CD4-positive, alpha-beta T cell (primary cell): ENCODE measurements around the gene C2orf42. TPM values are rescaled to one million over a fixed set of nuclear protein-coding genes. Genes with fewer than 3 reads are reported as not detected.
A peak's percentile ranks its signal among the peaks of the same experiment; 100 is the strongest.

ENCODE experiments used
- ATAC-seq: fragments of 200-7000 bp; cut with Tn5 transposase; one replicate; pipeline ENCODE4 v1.10.0; 2022; ENCODE audit warnings: mild to moderate bottlenecking; ENCODE audit not compliant: poor library complexity
- CTCF ChIA-PET: fragments of 350-600 bp; sonication (Branson Sonifier 250); formaldehyde crosslinking; loops from one replicate; lab custom pipeline; 2021; ENCODE audit warnings: antibody characterized with exemption, inconsistent platforms; lab: Charles Lee
- POLR2A ChIA-PET: fragments of 350-600 bp; sonication (Branson Sonifier 250); formaldehyde crosslinking; loops from one replicate; lab custom pipeline; 2021; ENCODE audit warnings: antibody characterized with exemption, inconsistent platforms; lab: Charles Lee
- DNase-seq, 14 experiments: peaks; one replicate each; pipeline ENCODE4 v3.0.0-alpha.2; 2013 to 2020; ENCODE audit warnings: mixed read lengths in 2 of 14
- H3K27ac ChIP-seq, 2 donors: one replicate each; pipeline versions ENCODE4 v1.5.1 to v1.7.0; 2013; ENCODE audit warnings: low read length in 2 of 2, low read depth in 1 of 2, mild to moderate bottlenecking in 1 of 2
- H3K27me3 ChIP-seq, 2 experiments: 1 replicate in 1 of 2; 2 replicates in 1 of 2; pipeline versions ENCODE4 v1.6.1 to v1.7.0; 2013; ENCODE audit warnings: low read length in 2 of 2, control low read depth in 1 of 2, mild to moderate bottlenecking in 1 of 2, moderate library complexity in 1 of 2; ENCODE audit not compliant: insufficient read depth in 2 of 2, control insufficient read depth in 1 of 2
- H3K36me3 ChIP-seq: one replicate; pipeline ENCODE4 v1.6.1; 2013; ENCODE audit warnings: low read length, control low read depth; ENCODE audit not compliant: insufficient read depth
- H3K4me1 ChIP-seq: one replicate; pipeline ENCODE4 v1.6.1; 2013; ENCODE audit warnings: low read length, control low read depth; ENCODE audit not compliant: insufficient read depth
- H3K4me3 ChIP-seq: one replicate; pipeline ENCODE4 v1.5.1; 2013; ENCODE audit warnings: mild to moderate bottlenecking, low read length, moderate library complexity
- H3K9me3 ChIP-seq, 2 experiments: 1 replicate in 1 of 2; 2 replicates in 1 of 2; pipeline versions ENCODE4 v1.6.1 to v1.7.0; 2013; ENCODE audit warnings: low read length in 2 of 2, mild to moderate bottlenecking in 2 of 2, control low read depth in 1 of 2, moderate library complexity in 1 of 2; ENCODE audit not compliant: control insufficient read depth in 1 of 2, insufficient read depth in 1 of 2
- H3K27ac Mint-ChIP-seq: one replicate; pipeline ENCODE4 v1.8.0; 2020; ENCODE audit warnings: mixed read lengths
- H3K27me3 Mint-ChIP-seq: one replicate; pipeline ENCODE4 v1.8.0; 2021; ENCODE audit warnings: mixed read lengths
- H3K36me3 Mint-ChIP-seq: one replicate; pipeline ENCODE4 v1.8.0; 2021; ENCODE audit warnings: low read depth, mixed read lengths
- H3K4me1 Mint-ChIP-seq: one replicate; pipeline ENCODE4 v1.8.0; 2021; ENCODE audit warnings: low read depth, mixed read lengths
- H3K4me3 Mint-ChIP-seq: one replicate; pipeline ENCODE4 v1.8.0; 2020; ENCODE audit warnings: mild to moderate bottlenecking, mixed read lengths
- H3K9me3 Mint-ChIP-seq: one replicate; pipeline ENCODE4 v1.8.0; 2020; ENCODE audit warnings: mixed read lengths
- CTCF ChIP-seq: fragments of 200-600 bp; IDR thresholded peaks from one replicate; pipeline ENCODE4 v1.8.0; 2022; ENCODE audit warnings: antibody characterized with exemption, mild to moderate bottlenecking
- intact Hi-C, 2 experiments: fragments of 100-400 bp; cut with DNase I in 1 of 2; cut with micrococcal nuclease in 1 of 2; formaldehyde crosslinking; loops; one replicate each; pipeline versions ENCODE4 v1.15.1 to v1.9.0; 2023 to 2025; cut with DNase I, micrococcal nuclease
- total RNA-seq, 174 experiments: library from RNA in 2 of 174; stranded (reverse) in 2 of 174; gene quantifications; one replicate each; pipeline ENCODE4 v1.2.3 and lab custom pipeline; 2021 to 2026

C2orf42 gene
- total RNA-seq, 2 experiments from 2014 or later, result 16.9 to 18.4 TPM

DNA sequence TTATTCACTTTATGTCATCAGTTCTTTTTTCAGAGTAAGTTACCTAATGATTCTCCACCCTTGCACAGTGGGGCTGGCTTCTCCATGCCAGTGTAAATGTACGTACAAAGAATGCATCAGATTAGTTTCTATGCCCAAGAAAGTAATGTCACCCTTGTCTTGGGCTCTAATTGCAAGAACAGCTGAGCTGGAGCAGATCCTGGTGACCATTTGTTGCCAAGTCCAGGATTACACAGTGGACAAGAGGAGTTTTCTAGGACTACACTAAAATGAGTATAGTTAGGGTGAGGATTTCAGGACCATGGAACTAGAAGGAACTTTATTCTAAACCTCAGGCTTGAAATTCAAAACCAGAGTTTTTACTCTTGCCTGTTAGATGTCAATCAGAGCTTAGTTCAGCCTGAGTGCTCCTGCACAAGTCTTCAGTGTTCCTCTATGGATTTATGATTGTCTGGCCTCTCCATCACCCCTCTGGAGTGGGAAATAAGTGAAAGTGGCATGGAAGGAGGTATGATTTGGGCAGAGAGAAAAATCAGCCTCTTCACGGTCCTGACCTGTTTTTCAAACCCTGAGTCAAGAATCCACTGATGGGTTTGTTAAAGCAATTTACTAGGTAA lies 73.8 kb downstream of the C2orf42 start:
- CTCF ChIA-PET, result interaction anchor here (1.5 to 2.5 kb wide), 3 partner anchors 11 to 25 kb away, joined by 3 to 7 read pairs (median 5); no protein-coding TSS in a partner anchor
- DNase-seq (no peak), ATAC-seq (no peak)
- no peaks in the 10 kb centered on the region for H3K27me3 Mint-ChIP-seq
- peaks cover 62% of the 10 kb centered on the region for H3K4me1 Mint-ChIP-seq
- no peaks in the 10 kb centered on the region for H3K36me3 Mint-ChIP-seq
- POLR2A ChIA-PET, result interaction anchor here (1.2 to 5.0 kb wide), 8 partner anchors 13 to 203 kb away, joined by 3 to 40 read pairs (median 14); partner anchors contain the start of gene PCBP1
- no peak overlapping the region for H3K27ac ChIP-seq
- H3K36me3 ChIP-seq, result no peaks in the 10 kb centered on the region
- H3K4me1 ChIP-seq, result peaks cover 42% of the 10 kb centered on the region
- no peaks in the 10 kb centered on the region for H3K27me3 ChIP-seq
- TF ChIP-seq CTCF, result no peak
- H3K4me3 ChIP-seq, result no peak overlapping the region
- H3K9me3 ChIP-seq, result no peaks in the 10 kb centered on the region
- H3K9me3 Mint-ChIP-seq, result no peaks in the 10 kb centered on the region
- intact Hi-C loops, result no loop called here
- peak overlapping the region; percentile 51 for H3K27ac Mint-ChIP-seq
- no peak overlapping the region for H3K4me3 Mint-ChIP-seq

- peak in 3 of 14 experiments; percentile 47 to 55 (median 54) for DNase-seq
- Mint-ChIP-seq H3K4me1 (peaks cover 62% of the 10 kb centered on the region), H3K36me3 (no peaks in the 10 kb centered on the region), H3K27me3 (no peaks in the 10 kb centered on the region), H3K9me3 (no peaks in the 10 kb centered on the region), H3K27ac (peak overlapping the region; percentile 64), H3K4me3 (peak overlapping the region; percentile 65)
- Histone ChIP-seq H3K4me3 (no peak overlapping the region), H3K27ac (no peak overlapping the region), H3K27me3 (no peaks in the 10 kb centered on the region), H3K4me1 (peaks cover 44% of the 10 kb centered on the region), H3K9me3 (no peaks in the 10 kb centered on the region), H3K36me3 (no peaks in the 10 kb centered on the region)
- no peak for TF ChIP-seq CTCF
- CTCF ChIA-PET, result interaction anchor here (0.7 to 2.5 kb wide), 4 partner anchors 12 to 45 kb away, joined by 3 to 7 read pairs (median 4); no protein-coding TSS in a partner anchor
- intact Hi-C loops, result no loop called here
- POLR2A ChIA-PET, result interaction anchor here (0.5 to 13.8 kb wide), 11 partner anchors 9 to 1878 kb away, joined by 3 to 232 read pairs (median 11); partner anchors contain the start of gene PCBP1
- ATAC-seq, result peak; percentile 48
Observed at GRCh38 chr2:70115646-70116442, 75.0 kb downstream of the C2orf42 start.

GRCh38 chr2:70113359-70114070 lies 77.3 kb downstream of the C2orf42 start:
- Histone ChIP-seq H3K36me3 (no peaks in the 10 kb centered on the region), H3K4me1 (peaks cover 59% of the 10 kb centered on the region), H3K9me3 (no peaks in the 10 kb centered on the region), H3K27me3 (no peaks in the 10 kb centered on the region), H3K27ac (no peak overlapping the region), H3K4me3 (no peak overlapping the region)
- POLR2A ChIA-PET, result interaction anchor here (0.7 to 13.8 kb wide), 5 partner anchors 9 to 26 kb away, joined by 3 to 232 read pairs (median 3); no protein-coding TSS in a partner anchor
- Mint-ChIP-seq H3K36me3 (no peaks in the 10 kb centered on the region), H3K4me3 (no peak overlapping the region), H3K4me1 (peaks cover 65% of the 10 kb centered on the region), H3K9me3 (no peaks in the 10 kb centered on the region), H3K27me3 (no peaks in the 10 kb centered on the region), H3K27ac (peak overlapping the region; percentile 75)
- ATAC-seq (no peak), DNase-seq (no peak)
- no peak for TF ChIP-seq CTCF
- CTCF ChIA-PET, result interaction anchor here (1.0 kb wide), 1 partner anchor 8 kb away, joined by 5 read pairs; no protein-coding TSS in a partner anchor
- intact Hi-C loops, result no loop called here
